ENCODE data around the gene CHIT1. TPM values are rescaled to one million over a fixed set of nuclear protein-coding genes. Genes with fewer than 3 reads are reported as not detected.

CHIT1 gene
- total RNA-seq, 1 experiment from 2014 or later, result not detected

GRCh38 chr1:203251466-203251865, 22.0 kb upstream of the CHIT1 start:
- no peak for ATAC-seq
- intact Hi-C loops (cut with micrococcal nuclease), result no loop called here
- H3K4me2 ChIP-seq (ENCODE audit: low read length), result no peak overlapping the region
- RAD21 ChIA-PET (ENCODE audit: low non-redundant PET in 1 of 2, low total read pairs in 2 of 2, uncharacterized antibody in 2 of 2, unreplicated experiment in 2 of 2), result no interaction called here
- CTCF ChIA-PET, result interaction anchor here (1.8 kb wide), 1 partner anchor 213 kb away, joined by 3 read pairs; no protein-coding TSS in a partner anchor
- no peak overlapping the region for H3K27ac ChIP-seq (ENCODE audit: low read depth, low read length)
- H3K27me3 ChIP-seq (ENCODE audit: insufficient read depth, low read length), result no peaks in the 10 kb centered on the region
- H3K9me3 ChIP-seq (ENCODE audit: control insufficient read depth in 1 of 2, insufficient read depth in 1 of 2, low read depth in 1 of 2, low read length in 2 of 2), result no peaks in the 10 kb centered on the region
- H3K4me1 ChIP-seq (ENCODE audit: control insufficient read depth in 1 of 2, insufficient read depth in 2 of 2, low read length in 2 of 2), result peaks cover 0 to 2% of the 10 kb centered on the region in 2 experiments; a peak in 1 of 4 replicates
- no peak overlapping the region for H3K9ac ChIP-seq (ENCODE audit: low read length)
- H3K4me3 ChIP-seq (replicated peaks in 1 of 2; ENCODE audit: low read depth in 1 of 2, low read length in 2 of 2), result no peak overlapping the region
- no TSS peak for BruUV-seq (replicated peaks)
- H2AFZ ChIP-seq (ENCODE audit: low read depth, low read length, poor library complexity, severe bottlenecking), result no peak overlapping the region
- H3K36me3 ChIP-seq (ENCODE audit: control insufficient read depth in 1 of 2, insufficient read depth in 2 of 2, low read length in 2 of 2), result no peaks in the 10 kb centered on the region
- H3K9me2 ChIP-seq (ENCODE audit: insufficient read depth), result no peaks in the 10 kb centered on the region
- TF ChIP-seq SRF (IDR thresholded peaks at IDR 0.05; ENCODE audit: low read depth) (no peak), CTCF (IDR thresholded peaks at IDR 0.05 in 2 of 3, conservative IDR thresholded peaks at IDR 0.05 in 1 of 3; ENCODE audit: borderline replicate concordance in 1 of 3, insufficient read depth in 1 of 3, low read depth in 2 of 3, low read length in 2 of 3) (no peak), RAD21 (IDR thresholded peaks at IDR 0.05; ENCODE audit: low read depth) (no peak), YY1 (IDR thresholded peaks at IDR 0.05; ENCODE audit: extremely low read depth, insufficient replicate concordance, low read depth, low read length) (no peak), CBX3 (IDR thresholded peaks at IDR 0.05; ENCODE audit: low read depth) (no peak), SIN3A (IDR thresholded peaks at IDR 0.05; ENCODE audit: low read depth) (no peak), TCF7L2 (IDR thresholded peaks at IDR 0.05; ENCODE audit: borderline replicate concordance, extremely low read depth, insufficient read depth, insufficient read length) (no peak), EZH2 (IDR thresholded peaks at IDR 0.05) (no peak), MAX (IDR thresholded peaks at IDR 0.05) (no peak), POLR2A (IDR thresholded peaks at IDR 0.05; ENCODE audit: borderline replicate concordance, extremely low read depth, insufficient read depth, insufficient read length) (no peak), SP1 (IDR thresholded peaks at IDR 0.05; ENCODE audit: low read depth) (no peak), FOSL1 (IDR thresholded peaks at IDR 0.05; ENCODE audit: low read depth) (no peak), ATF3 (IDR thresholded peaks at IDR 0.05) (no peak), JUND (IDR thresholded peaks at IDR 0.05) (no peak), ZFX (IDR thresholded peaks at IDR 0.05) (no peak), REST (IDR thresholded peaks at IDR 0.05; ENCODE audit: low read depth) (no peak)
- no peaks in the 10 kb centered on the region for H3K79me2 ChIP-seq (ENCODE audit: insufficient read depth, low read length)
- no peaks in the 10 kb centered on the region for H4K20me1 ChIP-seq (ENCODE audit: insufficient read depth)
- no peak for DNase-seq (ENCODE audit: low read depth, low spot score)
- POLR2A ChIA-PET, result no interaction called here

Measured in HCT116 (cell line).